Lung (tissue), 12 donors: ENCODE results near the gene NELL2. TPM values are rescaled to one million over a fixed set of nuclear protein-coding genes. Genes with fewer than 3 reads are reported as not detected.

ENCODE experiments used
- ATAC-seq: fragments of 200-7000 bp; cut with Tn5 transposase; one replicate; pipeline ENCODE4 v1.9.1; 2020; ENCODE audit warnings: moderate number of reproducible peaks; ENCODE audit not compliant: insufficient read depth, low FRiP score
- DNase-seq, 3 donors: peaks; one replicate each; pipeline ENCODE4 v3.0.0-alpha.2; 2013 to 2017
- H3K27ac ChIP-seq, 2 donors: one replicate each; pipeline ENCODE4 v1.5.1; 2013; ENCODE audit warnings: mild to moderate bottlenecking in 2 of 2, moderate library complexity in 2 of 2, control low read depth in 1 of 2, inconsistent platforms in 1 of 2, low read depth in 1 of 2, low read length in 1 of 2
- H3K27me3 ChIP-seq, 3 donors: one replicate each; pipeline ENCODE4 v1.5.1; 2013; ENCODE audit warnings: low read length in 2 of 3; ENCODE audit not compliant: control insufficient read depth in 3 of 3, insufficient read depth in 3 of 3
- H3K36me3 ChIP-seq, 4 donors: one replicate each; pipeline ENCODE4 v1.5.1; 2013; ENCODE audit warnings: low read length in 4 of 4, mild to moderate bottlenecking in 1 of 4, moderate library complexity in 1 of 4; ENCODE audit not compliant: control insufficient read depth in 4 of 4, insufficient read depth in 4 of 4
- H3K4me1 ChIP-seq, 5 donors: one replicate each; pipeline ENCODE4 v1.5.1; 2013; ENCODE audit warnings: low read length in 5 of 5, mild to moderate bottlenecking in 2 of 5, moderate library complexity in 1 of 5; ENCODE audit not compliant: control insufficient read depth in 5 of 5, insufficient read depth in 5 of 5
- H3K4me3 ChIP-seq: one replicate; pipeline ENCODE4 v1.5.1; 2013; ENCODE audit warnings: mild to moderate bottlenecking, control low read depth, moderate library complexity
- H3K9ac ChIP-seq, 2 donors: one replicate each; pipeline ENCODE4 v1.5.1; 2013; ENCODE audit warnings: low read length in 2 of 2, control low read depth in 1 of 2; ENCODE audit not compliant: insufficient read depth in 1 of 2
- H3K9me3 ChIP-seq, 4 donors: one replicate each; pipeline ENCODE4 v1.5.1; 2013; ENCODE audit warnings: low read length in 3 of 4, mild to moderate bottlenecking in 1 of 4, moderate library complexity in 1 of 4; ENCODE audit not compliant: control insufficient read depth in 4 of 4, insufficient read depth in 3 of 4
- CTCF ChIP-seq: IDR thresholded peaks from 2 replicates; pipeline ENCODE4 v1.5.1; 2012; ENCODE audit warnings: mild to moderate bottlenecking; ENCODE audit errors: control extremely low read depth, extremely low read depth
- WGBS, 2 donors: extraction: QIAGEN DNeasy Blood & Tissue Kit; methylation state at CpG; one replicate each; pipeline ENCODE4 v1.1.7; 2013; 5-methylcytosine and 5-hydroxymethylcytosine counted together
- polyA plus RNA-seq, 2 donors: library from polyadenylated mRNA; stranded (reverse); fragments of 200-250 nt; gene quantifications; one replicate each; pipeline ENCODE4 v1.2.1, GENCODE V29; 2013
- total RNA-seq, 2 donors: library from RNA; depleted of rRNA in 1 of 2; stranded (reverse); fragments of >200 nt in 1 of 2; gene quantifications; one replicate each; pipeline ENCODE4 v1.2.1, GENCODE V29; 2014 to 2021
- donor health status: control.
- donor health status: control.
- donor health status: Bipolar disorder and iron deficiency.
- donor health status: healthy.
- donor health status: DM: yes; HTN: yes; CAD: no.

The NELL2 gene
- total and polyA plus RNA-seq, 4 donors: 2.2 to 15.9 (median 8.6) TPM

DNA sequence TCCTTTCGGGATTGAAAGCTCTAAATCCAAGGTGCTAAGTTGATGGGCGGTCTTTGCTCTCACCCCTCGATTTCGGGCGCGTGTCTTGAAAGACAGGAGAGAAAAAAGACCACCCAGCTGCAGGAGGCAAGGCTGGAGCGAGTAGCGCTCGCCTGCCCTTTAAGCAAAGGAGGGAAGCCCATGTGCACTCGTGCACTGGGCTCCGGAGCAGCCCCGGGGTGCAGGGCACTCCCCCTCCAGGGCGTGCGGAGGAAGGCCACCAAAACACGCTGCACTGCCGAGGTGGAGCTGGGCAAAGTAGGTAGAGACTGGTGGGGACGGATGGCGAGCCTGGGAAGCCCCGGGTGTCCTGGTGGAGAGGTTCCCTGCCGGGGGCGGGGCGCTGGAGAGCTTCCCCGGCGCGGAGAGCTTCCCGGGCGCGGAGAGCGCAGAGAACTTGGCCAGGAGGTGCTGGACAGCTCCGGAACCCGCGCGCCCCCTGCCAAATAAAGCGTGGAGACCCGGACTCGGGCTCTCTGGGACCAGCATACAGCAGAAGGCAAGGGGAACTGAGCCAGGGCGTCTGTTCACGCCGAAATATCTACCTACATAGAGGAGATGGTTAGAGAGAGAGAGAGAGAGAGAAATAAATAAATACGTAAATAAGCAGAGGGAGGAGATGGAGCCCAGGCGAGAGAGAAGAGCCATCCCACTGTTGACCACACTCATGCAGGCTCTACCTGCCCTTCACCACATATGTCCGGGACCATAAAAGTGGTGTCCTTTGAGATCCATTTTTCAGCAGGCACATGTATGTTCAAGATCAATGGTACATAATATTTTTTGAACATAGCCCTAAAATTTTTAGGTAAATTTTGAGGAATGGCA lies 662 bp upstream of the NELL2 start:
- Histone ChIP-seq H3K4me3 (peak overlapping the region; percentile 6), H3K36me3 (no peaks in the 10 kb centered on the region), H3K9me3 (peaks cover 0 to 4% (median 1%) of the 10 kb centered on the region in 4 donors), H3K4me1 (peaks cover 0 to 21% (median 7%) of the 10 kb centered on the region in 5 donors), H3K27me3 (peaks cover 4 to 34% (median 34%) of the 10 kb centered on the region in 3 donors), H3K27ac (no peak overlapping the region), H3K9ac (peak overlapping the region in 1 of 2 donors; percentile 37)
- no peak for TF ChIP-seq CTCF
- DNase-seq (peak; percentile 58 to 60 (median 59)), ATAC-seq (no peak)
- 3 to 4% methylated on average over 41 to 42 of the region's 42 CpGs for WGBS, 2 donors

GRCh38 chr12:44875417-44875953 lies 630 bp downstream of the NELL2 start:
- 1 to 2% methylated on average over 27 of the region's 27 CpGs for WGBS, 2 donors
- Histone ChIP-seq H3K4me1 (peaks cover 0 to 21% (median 7%) of the 10 kb centered on the region in 5 donors), H3K27ac (no peak overlapping the region), H3K9me3 (peaks cover 0 to 4% (median 3%) of the 10 kb centered on the region in 4 donors), H3K4me3 (no peak overlapping the region), H3K9ac (no peak overlapping the region), H3K27me3 (peaks cover 4 to 40% (median 34%) of the 10 kb centered on the region in 3 donors), H3K36me3 (no peaks in the 10 kb centered on the region)
- peak in 1 of 3 donors; percentile 3 for DNase-seq
- no peak for TF ChIP-seq CTCF
- ATAC-seq: no peak

DNA sequence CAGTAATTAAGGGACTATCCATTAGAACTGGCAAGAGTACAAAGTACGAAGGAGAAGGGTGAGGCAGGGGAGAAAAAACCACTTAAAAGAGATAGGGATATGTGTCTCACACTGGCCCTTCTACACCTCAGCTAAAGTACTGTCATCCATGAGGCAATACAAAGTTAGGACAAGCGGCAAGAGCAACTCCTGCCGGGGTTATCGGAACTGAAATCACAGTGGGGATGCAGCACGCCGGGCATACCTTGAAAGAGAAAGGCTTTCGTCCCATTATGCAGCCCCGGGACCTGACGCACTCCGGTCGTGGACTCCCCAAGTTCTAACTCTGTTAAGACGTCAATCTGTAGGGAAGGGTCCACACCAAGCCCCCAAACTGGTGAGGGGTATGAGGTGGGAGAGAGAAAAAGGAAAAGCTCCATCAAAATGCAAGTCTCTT lies 1.1 kb downstream of the NELL2 start:
- H3K27ac ChIP-seq: no peak overlapping the region

More for the DNA sequence above, 1.1 kb downstream of the NELL2 start:
- DNase-seq (peak in 1 of 3 donors; percentile 4), ATAC-seq (no peak)
- no peaks in the 10 kb centered on the region for H3K36me3 ChIP-seq
- WGBS, 2 donors: 1 to 2% methylated on average over 12 of the region's 12 CpGs
- peaks cover 4 to 40% (median 34%) of the 10 kb centered on the region in 3 donors for H3K27me3 ChIP-seq
- H3K4me1 ChIP-seq: peaks cover 0 to 21% (median 7%) of the 10 kb centered on the region in 5 donors
- TF ChIP-seq CTCF: no peak
- H3K4me3 ChIP-seq: no peak overlapping the region
- peaks cover 0 to 5% (median 3%) of the 10 kb centered on the region in 4 donors for H3K9me3 ChIP-seq
- peak overlapping the region in 1 of 2 donors; percentile 18 for H3K9ac ChIP-seq
